ENCODE data around the gene PNMA8A. TPM values are rescaled to one million over a fixed set of nuclear protein-coding genes. Genes with fewer than 3 reads are reported as not detected.

PNMA8A gene
- total RNA-seq, 1 donor from 2014 or later: 14.1 TPM

GRCh38 chr19:46489445-46490272 is 18.3 kb upstream of the PNMA8A start:
- Mint-ChIP-seq H3K27ac (ENCODE audit: unreplicated experiment) (no peak overlapping the region), H3K4me3 (ENCODE audit: unreplicated experiment) (peak overlapping the region; percentile 82), H3K9me3 (ENCODE audit: unreplicated experiment) (peaks cover 11% of the 10 kb centered on the region), H3K27me3 (ENCODE audit: unreplicated experiment) (peaks cover 29% of the 10 kb centered on the region), H3K4me1 (ENCODE audit: low read depth, unreplicated experiment) (peaks cover 5% of the 10 kb centered on the region), H3K36me3 (ENCODE audit: unreplicated experiment) (no peaks in the 10 kb centered on the region)
- DNase-seq: peak; percentile 71
- TF ChIP-seq CTCF (IDR thresholded peaks at IDR 0.05; ENCODE audit: partially characterized antibody, unreplicated experiment): peak; percentile 28

- peak overlapping the region; percentile 52 for H3K4me3 Mint-ChIP-seq (ENCODE audit: unreplicated experiment)
- no peaks in the 10 kb centered on the region for H3K36me3 Mint-ChIP-seq (ENCODE audit: unreplicated experiment)
- TF ChIP-seq CTCF (IDR thresholded peaks at IDR 0.05; ENCODE audit: partially characterized antibody, unreplicated experiment): no peak
- peaks cover 6% of the 10 kb centered on the region for H3K4me1 Mint-ChIP-seq (ENCODE audit: low read depth, unreplicated experiment)
- peaks cover 6% of the 10 kb centered on the region for H3K9me3 Mint-ChIP-seq (ENCODE audit: unreplicated experiment)
- peaks cover 24% of the 10 kb centered on the region for H3K27me3 Mint-ChIP-seq (ENCODE audit: unreplicated experiment)
- DNase-seq: no peak
- H3K27ac Mint-ChIP-seq (ENCODE audit: unreplicated experiment): no peak overlapping the region
Measured at GRCh38 chr19:46488551-46488950, 17.2 kb upstream of the PNMA8A start.

GRCh38 chr19:46487802-46488445 is 16.6 kb upstream of the PNMA8A start:
- TF ChIP-seq CTCF (IDR thresholded peaks at IDR 0.05; ENCODE audit: partially characterized antibody, unreplicated experiment): peak; percentile 91
- H3K36me3 Mint-ChIP-seq (ENCODE audit: unreplicated experiment): no peaks in the 10 kb centered on the region
- H3K27me3 Mint-ChIP-seq (ENCODE audit: unreplicated experiment): peaks cover 24% of the 10 kb centered on the region
- peak overlapping the region; percentile 57 for H3K4me3 Mint-ChIP-seq (ENCODE audit: unreplicated experiment)
- DNase-seq: peak; percentile 88
- peaks cover 6% of the 10 kb centered on the region for H3K9me3 Mint-ChIP-seq (ENCODE audit: unreplicated experiment)
- no peak overlapping the region for H3K27ac Mint-ChIP-seq (ENCODE audit: unreplicated experiment)
- peaks cover 6% of the 10 kb centered on the region for H3K4me1 Mint-ChIP-seq (ENCODE audit: low read depth, unreplicated experiment)

- peaks cover 6% of the 10 kb centered on the region for H3K9me3 Mint-ChIP-seq (ENCODE audit: unreplicated experiment)
- H3K27ac Mint-ChIP-seq (ENCODE audit: unreplicated experiment): no peak overlapping the region
- H3K27me3 Mint-ChIP-seq (ENCODE audit: unreplicated experiment): peaks cover 24% of the 10 kb centered on the region
- H3K36me3 Mint-ChIP-seq (ENCODE audit: unreplicated experiment): no peaks in the 10 kb centered on the region
- TF ChIP-seq CTCF (IDR thresholded peaks at IDR 0.05; ENCODE audit: partially characterized antibody, unreplicated experiment): no peak
- no peak for DNase-seq
- H3K4me1 Mint-ChIP-seq (ENCODE audit: low read depth, unreplicated experiment): peaks cover 6% of the 10 kb centered on the region
- peak overlapping the region; percentile 57 for H3K4me3 Mint-ChIP-seq (ENCODE audit: unreplicated experiment)
Measured at GRCh38 chr19:46487178-46487801, 15.9 kb upstream of the PNMA8A start.

Data from glutamatergic neuron (in vitro differentiated cells).